NCI-H1105 treated with DMSO at 0.1 percent for 48 hours (cell line): ENCODE measurements around the gene HERC4.
"Not testable (repeated sequence)": the region's sequence is repeated elsewhere in the genome, so short reads cannot be mapped to it uniquely, and the experiment has no call there.

ENCODE experiments used
- DNase-seq: peaks from one replicate; lab custom pipeline; 2025; lab: John Stamatoyannopoulos, UW

The HERC4 gene

DNA sequence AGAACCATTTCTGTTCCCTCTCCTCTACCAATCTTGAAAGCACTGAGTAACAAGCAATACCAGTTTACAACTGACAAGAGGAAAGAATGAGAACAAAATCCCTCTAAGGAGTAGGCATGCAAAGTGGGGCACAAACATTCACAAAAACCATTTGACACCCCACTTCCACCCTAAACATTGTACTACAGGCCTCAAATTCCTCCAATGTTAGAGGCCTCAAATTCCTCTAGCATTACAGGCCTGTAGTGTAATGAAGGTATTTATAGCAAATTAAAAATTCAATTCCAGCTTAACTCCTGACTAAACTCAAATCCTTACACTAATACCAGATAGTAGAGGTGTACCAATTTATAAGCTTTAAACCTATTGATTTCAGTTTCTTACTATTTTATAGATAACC lies 105.2 kb downstream of the HERC4 start:
- no peak for DNase-seq

GRCh38 chr10:67966035-67966434 lies 109.0 kb downstream of the HERC4 start:
- DNase-seq: not testable (repeated sequence)

DNA sequence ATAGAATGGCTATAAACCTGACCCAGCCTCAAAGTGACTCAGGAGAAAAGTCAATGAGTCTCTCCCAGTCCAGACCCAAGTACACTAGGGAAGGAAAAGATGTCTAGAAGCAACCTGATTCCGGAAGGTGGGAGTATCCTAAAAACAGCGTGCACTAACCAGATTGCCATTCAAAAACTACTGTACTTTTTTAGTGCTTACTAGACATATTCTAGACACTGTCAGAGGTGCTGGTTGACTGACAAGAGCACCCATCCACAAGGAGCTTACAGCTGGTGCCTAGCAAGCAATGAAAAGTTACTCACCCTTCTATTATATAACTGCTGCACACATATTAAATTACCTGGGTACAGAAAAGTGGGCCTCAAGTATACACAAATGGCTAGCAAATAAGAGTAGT lies 109.6 kb downstream of the HERC4 start:
- no peak for DNase-seq

- no peak for DNase-seq
These were observed 115.1 kb downstream of the HERC4 start for GRCh38 chr10:67959839-67960476.

GRCh38 chr10:67955614-67956013 lies 119.5 kb downstream of the HERC4 start:
- DNase-seq: no peak

GRCh38 chr10:67943917-67944316 lies 131.2 kb downstream of the HERC4 start:
- DNase-seq: no peak

DNA sequence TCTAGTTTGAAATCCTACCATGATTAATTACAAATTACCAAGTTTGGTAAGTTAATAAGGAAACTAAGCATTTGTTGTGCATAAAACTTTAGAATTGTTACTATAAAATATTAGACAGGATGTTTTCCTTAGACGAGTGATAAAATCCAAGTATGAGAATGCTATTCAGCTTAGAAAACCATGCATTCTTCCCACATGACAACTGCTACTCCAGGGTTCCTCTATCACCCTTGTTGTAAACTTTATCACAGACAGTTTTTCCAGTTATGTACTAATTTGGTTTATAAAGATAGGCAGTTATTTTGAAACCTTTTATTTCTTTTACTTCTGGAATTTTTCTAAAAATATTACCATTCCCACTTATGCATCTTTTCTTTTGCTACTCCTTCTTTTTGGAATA lies 138.7 kb downstream of the HERC4 start:
- no peak for DNase-seq

DNA sequence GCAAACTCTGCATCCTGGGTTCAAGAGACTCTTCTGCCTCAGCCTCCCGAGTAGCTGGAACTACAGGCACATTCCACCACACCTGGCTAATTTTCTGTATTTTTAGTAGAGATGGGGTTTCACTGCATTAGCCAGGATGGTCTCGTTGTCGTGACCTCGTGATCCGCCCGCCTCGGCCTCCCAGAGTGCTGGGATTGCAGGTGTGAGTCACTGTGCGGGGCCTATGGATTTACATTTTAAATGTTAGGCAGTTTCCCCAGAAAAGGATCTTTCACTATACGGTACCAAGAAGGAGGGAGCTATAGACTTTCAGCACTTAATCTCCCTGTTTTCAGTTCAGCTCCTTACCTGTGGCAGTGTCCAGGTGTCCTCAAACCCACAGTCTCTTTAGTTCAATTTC lies 139.9 kb downstream of the HERC4 start:
- DNase-seq: no peak

- DNase-seq: no peak
These were observed 140.7 kb downstream of the HERC4 start for GRCh38 chr10:67934336-67934735.

GRCh38 chr10:67933199-67933598 lies 141.9 kb downstream of the HERC4 start:
- DNase-seq: no peak

DNA sequence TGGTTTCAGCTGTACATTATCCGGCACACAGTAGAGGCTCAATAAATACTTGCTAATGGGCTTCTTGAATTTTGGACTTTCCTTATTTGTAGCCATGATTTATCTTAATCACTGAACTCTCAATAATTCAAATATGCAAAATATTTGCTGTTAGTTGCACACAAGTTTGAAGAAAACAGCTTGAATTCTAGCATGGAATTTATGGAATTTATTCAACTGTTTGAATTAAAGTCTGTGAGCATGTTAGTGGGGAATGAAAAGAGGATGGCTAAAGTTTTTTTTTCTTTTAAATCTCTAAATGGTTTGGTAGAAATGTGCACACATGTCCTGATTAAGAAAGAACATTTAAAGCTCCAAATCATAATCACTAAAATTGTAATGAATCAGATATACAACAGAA lies 148.1 kb downstream of the HERC4 start:
- no peak for DNase-seq

DNA sequence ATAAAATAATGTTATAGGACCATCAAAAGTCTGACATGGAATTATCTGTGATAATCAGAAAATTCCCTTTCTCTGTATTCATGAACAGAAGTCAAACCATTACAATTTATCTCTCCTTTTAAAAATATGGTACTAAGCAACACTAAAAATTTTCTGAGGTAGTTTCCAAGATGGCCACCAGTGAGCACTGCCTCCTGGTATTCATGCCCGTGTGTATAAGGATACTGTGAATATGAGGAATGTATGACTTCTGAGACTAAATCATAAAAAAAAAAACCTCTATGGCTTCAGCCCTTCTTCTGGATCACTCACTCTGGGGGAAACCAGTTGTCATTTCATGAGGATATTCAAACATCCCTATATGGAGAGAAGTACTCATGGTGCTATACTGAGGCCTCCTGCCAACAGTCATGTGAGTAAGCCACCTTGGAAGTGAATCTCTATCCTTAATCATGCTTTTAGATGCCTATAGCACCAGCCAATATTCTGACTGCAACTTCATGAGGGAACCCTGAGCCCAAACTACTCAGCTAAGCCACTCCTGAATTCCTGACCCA lies 149.6 kb downstream of the HERC4 start:
- DNase-seq: no peak

DNA sequence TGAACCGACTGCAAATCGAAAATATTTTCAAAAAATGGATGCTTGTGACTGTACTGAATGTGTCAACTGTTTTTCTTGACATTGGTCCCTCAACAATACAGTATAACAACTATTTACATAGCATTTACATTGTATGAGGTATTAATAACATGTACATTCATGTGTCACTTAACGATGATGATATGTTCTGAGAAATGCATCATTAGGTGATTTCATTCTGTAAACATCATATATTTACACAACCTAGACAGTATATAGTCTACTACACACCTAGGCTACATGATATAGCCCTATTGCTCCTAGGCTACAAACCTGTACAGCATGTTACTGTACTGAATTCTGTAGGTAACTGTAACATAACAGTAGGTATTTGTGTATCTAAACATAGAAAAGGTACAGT lies 150.9 kb downstream of the HERC4 start:
- no peak for DNase-seq

GRCh38 chr10:67923551-67923950 lies 151.5 kb downstream of the HERC4 start:
- no peak for DNase-seq

DNA sequence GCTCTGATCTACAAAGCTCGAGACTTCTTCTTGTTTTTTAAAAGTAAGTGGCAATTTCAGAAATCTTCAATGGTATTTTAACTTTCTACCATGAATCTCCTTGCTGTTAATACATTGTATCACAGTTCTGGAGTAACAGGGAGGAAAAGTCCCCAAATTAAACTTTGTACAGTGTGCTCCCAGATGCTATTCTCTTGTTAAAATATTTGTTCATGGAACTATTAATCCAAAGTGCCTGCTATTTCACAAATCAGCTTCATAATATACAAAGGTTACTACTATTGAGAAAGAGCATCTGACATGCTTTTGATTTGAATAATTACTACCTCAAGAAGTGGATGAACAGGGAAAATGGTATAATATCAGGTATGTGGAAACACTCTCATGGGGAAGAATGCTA lies 154.0 kb downstream of the HERC4 start:
- no peak for DNase-seq

- no peak for DNase-seq
These were observed 157.4 kb downstream of the HERC4 start for GRCh38 chr10:67917679-67918078.

GRCh38 chr10:67917169-67917568 lies 157.9 kb downstream of the HERC4 start:
- DNase-seq: no peak

- no peak for DNase-seq
These were observed 160.2 kb downstream of the HERC4 start for GRCh38 chr10:67914777-67915340.

DNA sequence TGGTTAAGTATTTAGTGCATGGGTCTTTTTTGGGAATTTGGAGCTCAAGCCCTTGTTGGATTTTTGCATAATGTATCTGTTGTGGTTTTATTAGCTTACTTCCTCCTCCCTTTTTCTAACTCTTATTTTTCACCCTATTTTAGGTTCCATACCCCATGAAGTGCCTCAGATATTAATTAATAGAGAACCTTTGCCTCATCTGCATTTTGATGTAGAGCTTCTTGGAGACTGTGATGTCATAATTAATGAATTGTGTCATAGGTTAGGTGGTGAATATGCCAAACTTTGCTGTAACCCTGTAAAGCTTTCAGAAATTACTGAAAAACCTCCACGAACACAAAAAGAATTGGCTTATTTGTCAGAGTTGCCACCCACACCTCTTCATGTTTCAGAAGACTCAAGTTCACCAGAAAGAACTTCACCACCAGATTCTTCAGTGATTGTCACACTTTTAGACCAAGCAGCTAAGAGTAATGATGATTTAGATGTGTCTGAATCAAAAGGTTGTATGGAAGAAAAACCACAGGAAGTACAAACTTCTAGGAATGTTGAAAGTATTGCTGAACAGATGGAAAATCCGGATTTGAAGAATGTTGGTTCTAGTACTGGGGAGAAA lies 162.6 kb downstream of the HERC4 start:
- DNase-seq: no peak

GRCh38 chr10:67903581-67903980 lies 171.5 kb downstream of the HERC4 start:
- no peak for DNase-seq

- no peak for DNase-seq
These were observed 181.4 kb downstream of the HERC4 start for GRCh38 chr10:67893637-67894036.

GRCh38 chr10:67884842-67885670 lies 190.0 kb downstream of the HERC4 start:
- DNase-seq: peak; percentile 70
